ENCODE data around the gene APOBEC3B.
"Not testable (repeated sequence)": the region's sequence is repeated elsewhere in the genome, so short reads cannot be mapped to it uniquely, and the experiment has no call there.

Gene APOBEC3B

DNA sequence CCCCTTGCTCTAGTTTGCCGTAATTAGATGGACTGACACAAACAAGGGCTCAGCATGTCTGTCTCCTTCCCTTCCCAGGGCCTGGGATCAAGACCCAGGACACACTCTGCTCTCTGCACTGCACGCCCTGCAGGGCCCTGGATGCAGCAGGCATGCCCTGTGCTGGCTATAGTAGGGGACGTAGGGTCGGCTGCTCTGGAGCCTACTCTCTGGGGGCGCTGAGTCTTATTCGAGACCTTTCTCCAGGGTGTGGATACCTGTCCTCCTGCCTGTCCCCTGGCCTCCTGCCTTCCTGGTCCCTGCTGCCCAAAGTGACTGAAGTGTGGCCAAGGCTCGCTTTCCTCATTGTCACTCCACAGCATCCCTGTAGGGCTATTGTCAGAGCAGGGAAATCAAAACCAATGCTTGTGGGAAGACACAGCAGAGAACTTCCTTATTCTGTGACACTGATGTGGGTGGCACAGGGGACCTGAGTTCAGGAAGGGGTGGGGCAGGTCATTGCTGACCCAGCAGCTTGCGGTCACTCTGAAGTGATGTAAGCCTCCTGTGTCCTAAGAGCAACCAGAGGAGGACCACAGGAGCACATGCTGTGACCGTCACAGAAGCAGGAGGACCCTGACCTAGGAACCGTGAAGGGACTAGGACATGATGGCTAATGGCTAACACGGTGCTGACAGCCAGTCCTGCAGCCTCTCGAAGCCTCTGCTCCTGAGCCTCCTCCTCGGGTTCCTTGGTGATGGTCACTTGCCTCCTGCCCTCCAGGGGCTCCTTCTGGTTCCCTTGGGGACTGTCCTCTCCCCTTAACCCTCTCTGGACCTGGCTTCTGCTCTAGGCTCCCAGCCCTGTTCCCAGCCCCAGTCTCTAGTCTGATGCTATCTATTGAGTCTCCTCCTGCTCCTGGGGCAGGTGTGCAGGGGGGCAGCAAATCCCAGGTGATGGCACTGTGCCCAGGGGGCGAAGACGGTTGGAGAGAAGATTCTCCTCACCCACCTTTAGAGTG lies 14.4 kb upstream of the APOBEC3B start:
- DNase-seq (ENCODE audit: low spot score) = no peak

DNA sequence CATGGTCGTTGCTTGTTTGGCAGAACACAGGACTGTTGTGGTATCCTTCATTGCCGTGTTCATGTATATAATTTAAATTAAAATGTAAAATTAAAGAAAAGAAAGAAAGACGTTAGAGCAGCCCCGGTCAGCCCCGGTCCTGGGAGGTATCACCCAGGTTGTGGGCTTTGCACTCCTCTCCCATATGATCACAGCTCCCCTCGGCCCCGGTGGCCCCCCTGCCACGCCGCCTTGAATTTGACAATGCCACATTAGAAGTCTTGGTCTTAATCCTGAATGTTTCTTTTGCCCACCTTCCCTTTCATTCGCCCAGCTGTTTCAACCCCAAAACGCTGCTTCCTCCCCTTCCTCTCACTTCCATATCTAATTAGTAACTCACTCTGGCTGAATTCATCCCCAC lies 13.3 kb upstream of the APOBEC3B start:
- DNase-seq (ENCODE audit: low spot score) = no peak

DNA sequence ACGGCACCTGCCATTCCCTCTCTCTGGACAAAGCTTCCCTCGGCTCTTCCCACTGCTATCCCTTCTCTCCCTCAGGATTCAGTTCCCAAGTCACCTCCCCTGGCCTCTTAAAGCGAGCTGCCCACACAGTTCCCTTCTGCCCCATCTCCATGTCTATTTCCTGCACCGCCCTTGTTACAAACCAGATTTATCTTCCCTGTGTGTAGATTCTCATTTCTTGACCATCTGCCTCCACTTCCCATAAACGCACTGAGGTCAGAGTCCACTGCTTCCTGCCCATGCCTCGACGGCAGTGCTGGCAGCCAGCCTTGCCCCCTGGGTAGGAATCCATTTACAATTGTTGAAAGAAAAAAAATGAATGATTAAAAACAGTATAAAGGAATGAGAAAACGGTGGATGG lies 11.6 kb upstream of the APOBEC3B start:
- DNase-seq (ENCODE audit: low spot score) = no peak

GRCh38 chr22:38971202-38971601 lies 10.9 kb upstream of the APOBEC3B start:
- no peak for DNase-seq (ENCODE audit: low spot score)

GRCh38 chr22:38971791-38972190 lies 10.4 kb upstream of the APOBEC3B start:
- DNase-seq (ENCODE audit: low spot score) = no peak

GRCh38 chr22:38972558-38972957 lies 9.6 kb upstream of the APOBEC3B start:
- no peak for DNase-seq (ENCODE audit: low spot score)

DNA sequence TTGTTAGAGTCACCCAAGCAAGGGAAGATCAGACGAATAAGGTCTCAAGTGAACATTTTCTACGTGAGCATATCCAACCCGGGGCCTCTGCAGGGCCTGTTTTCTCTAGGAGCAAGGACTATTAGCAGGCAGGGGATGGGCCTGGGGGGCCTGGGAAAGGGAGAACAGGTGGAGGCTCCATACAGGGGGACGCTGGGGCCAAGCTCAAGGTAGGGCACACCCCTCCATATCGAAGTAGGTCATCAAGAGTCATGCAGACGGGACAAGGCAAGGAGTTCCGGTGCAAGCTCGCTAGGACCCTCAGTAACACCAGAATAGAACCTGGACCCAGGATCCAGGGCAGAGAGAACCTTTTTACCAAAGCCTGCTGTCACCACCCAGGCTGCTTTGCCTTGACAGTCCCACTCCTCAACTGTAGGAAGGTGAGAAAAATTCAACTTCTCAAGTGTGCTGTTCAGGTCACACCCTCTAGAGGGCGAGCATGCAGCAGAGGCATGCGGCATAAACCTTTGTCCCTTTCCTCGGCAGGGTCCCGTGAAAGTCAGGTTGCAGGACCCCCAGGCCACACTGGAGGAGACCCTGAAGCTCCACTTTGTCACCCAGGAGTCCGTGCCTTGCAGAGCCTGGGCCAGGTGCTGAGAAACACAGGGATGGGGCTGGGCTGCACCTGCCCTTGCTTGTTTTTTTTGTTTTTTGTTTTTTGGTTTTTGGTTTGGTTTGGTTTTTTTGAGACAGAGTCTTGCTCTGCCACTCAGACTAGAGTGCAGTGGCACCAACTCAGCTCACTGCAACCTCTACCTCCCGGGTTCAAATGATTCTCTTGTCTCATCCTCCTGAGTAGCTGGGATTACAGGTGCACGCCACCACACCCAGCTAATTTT lies 8.6 kb upstream of the APOBEC3B start:
- DNase-seq (ENCODE audit: low spot score) = peak; percentile 64

- no peak for DNase-seq (ENCODE audit: low spot score)
These were observed 7.8 kb upstream of the APOBEC3B start for GRCh38 chr22:38974170-38974825.

- DNase-seq (ENCODE audit: low spot score) = no peak
These were observed 7.3 kb upstream of the APOBEC3B start for GRCh38 chr22:38974826-38975175.

DNA sequence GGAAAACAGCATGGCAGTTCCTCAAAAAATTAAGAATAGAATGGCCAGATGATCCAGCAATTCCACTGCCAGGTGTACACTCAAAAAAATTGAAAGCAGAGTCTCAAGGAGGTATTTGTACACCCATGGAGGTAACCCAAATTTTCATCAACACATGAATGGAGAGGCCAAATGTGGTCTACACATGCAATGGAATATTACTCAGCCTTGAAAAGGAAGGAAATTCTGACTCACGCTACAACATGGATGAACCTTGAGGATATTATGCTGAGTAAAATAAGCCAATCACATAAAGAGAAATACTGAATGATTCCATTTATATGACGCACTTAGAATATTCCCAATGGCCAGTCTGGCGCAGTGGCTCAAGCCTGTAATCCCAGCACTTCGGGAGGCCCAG lies 4.9 kb upstream of the APOBEC3B start:
- not testable (repeated sequence) for DNase-seq (ENCODE audit: low spot score)

GRCh38 chr22:38980587-38980986 lies 1.6 kb upstream of the APOBEC3B start:
- DNase-seq (ENCODE audit: low spot score) = not testable (repeated sequence)

- DNase-seq (ENCODE audit: low spot score) = no peak
These were observed 849 bp upstream of the APOBEC3B start for GRCh38 chr22:38981005-38981991.

DNA sequence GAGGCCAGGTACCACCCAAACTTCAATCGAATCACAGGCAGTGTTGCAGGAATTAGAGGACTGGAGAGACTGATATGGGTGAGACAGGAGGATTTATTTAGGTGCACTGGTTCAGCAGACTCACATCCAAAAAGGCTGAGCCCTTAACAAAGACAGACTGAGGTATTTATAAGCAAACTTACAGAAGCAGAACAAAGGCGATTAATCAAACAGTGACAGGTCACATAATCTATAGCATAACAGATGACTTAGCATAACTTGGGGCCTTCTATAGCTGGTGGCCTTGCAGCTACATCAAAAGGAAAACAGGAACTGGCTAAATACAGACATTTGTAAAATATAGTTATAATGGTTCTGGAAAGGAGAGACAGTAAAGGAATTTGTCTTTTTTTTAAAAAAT lies 2.1 kb downstream of the APOBEC3B start:
- no peak for DNase-seq (ENCODE audit: low spot score)

DNA sequence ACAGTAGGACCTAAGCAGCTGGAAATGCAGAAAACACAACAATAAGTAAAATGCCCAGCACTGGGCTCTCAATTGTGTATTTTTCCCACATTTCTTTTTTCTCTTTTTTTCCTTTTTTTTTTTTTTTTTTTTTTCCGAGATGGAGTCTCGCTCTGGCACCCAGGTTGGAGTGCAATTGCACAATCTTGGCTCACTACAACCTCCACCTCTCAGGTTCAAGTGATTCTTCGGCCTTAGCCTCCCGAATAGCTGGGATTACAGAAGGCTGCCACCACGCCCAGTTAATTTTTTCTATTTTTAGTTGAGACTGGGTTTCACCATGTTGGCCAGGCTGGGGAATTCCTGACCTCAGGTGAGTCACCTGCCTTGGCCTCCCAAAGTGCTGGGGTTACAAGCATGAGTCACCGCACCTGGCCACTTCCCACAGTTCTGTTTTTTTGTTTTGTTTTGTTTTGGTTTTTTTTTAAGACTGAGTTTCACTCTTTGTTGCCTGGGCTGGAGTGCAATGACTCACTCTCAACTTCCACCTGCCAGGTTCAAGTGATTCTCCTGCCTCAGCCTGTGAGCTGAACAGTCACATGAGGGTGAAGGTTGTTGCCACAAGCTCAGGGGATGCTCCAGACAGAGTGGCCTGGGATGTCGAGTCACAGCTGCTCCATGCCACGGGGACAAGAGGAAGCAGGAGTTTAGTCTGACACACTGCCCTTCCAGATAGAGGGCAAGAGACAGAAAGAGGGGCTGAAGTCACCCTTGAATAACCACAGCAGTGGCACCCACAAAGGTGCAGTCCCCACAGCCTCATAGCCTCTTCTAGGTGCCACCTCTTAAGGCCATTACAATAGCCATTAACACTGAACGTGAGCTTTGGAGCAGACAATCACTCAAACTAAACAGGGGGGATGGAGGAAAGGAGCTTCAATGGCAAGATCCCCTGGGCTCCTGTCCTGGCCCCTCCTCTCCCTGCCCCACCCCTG lies 2.9 kb downstream of the APOBEC3B start:
- DNase-seq (ENCODE audit: low spot score) = not testable (repeated sequence)

DNA sequence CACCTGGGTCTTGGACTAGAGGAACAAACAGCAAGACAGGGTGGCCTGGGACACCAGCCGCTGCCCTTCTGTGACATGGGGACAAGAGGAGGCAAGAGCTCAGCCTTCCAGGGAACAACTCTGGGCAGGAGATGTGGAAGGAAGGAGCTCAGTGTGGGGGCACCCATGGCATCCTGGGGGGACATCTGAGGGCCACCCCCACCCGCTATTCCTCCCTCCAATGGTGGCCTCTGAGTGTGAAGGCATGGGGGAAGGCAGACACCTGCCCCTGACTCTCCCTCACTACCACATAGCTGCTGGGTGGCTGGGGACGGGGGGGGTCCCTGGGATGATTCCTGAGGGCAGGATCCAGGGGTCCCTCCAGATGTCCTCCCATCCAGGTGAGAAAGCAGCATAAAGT lies 4.5 kb downstream of the APOBEC3B start:
- no peak for DNase-seq (ENCODE audit: low spot score)

GRCh38 chr22:38987171-38987895 lies 5.2 kb downstream of the APOBEC3B start:
- no peak for DNase-seq (ENCODE audit: low spot score)

- no peak for DNase-seq (ENCODE audit: low spot score)
These were observed 7.3 kb downstream of the APOBEC3B start for GRCh38 chr22:38989466-38989865.

- DNase-seq (ENCODE audit: low spot score) = not testable (repeated sequence)
These were observed 10.8 kb downstream of the APOBEC3B start for GRCh38 chr22:38992871-38993371.

DNA sequence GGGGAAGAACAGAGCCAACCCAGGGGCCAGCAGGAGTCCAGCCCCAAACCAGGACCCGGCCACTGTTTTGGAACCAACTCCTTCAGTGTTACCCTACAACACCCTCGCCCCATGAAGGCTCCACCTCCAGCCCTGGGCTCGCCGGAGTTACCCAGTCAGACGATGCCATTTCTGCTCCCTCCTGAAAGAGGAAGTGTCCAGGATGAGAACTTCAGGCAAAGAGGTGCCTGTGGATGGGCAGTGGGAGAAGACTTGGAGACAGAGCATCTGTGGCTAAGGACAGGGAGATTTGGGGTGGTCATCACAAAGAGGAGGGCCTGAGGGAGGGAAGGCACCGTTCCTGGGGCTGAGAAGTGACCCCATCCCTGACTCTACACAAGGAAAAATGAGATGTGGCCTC lies 14.0 kb downstream of the APOBEC3B start:
- no peak for DNase-seq (ENCODE audit: low spot score)
